HG03103 (cell line): ENCODE measurements around the gene OGFR.

Experiments
- ATAC-seq: cut with Tn5 transposase; IDR thresholded peaks from one replicate; pipeline ENCODE4 v1.9.1; 2021; ENCODE audit warnings: low read depth; ENCODE audit not compliant: unreplicated experiment

The OGFR gene

GRCh38 chr20:62797671-62798532 lies 6.7 kb upstream of the OGFR start:
- ATAC-seq: no peak

- ATAC-seq: no peak
These were observed 5.6 kb upstream of the OGFR start for GRCh38 chr20:62799036-62799435.

GRCh38 chr20:62799459-62799858 lies 5.2 kb upstream of the OGFR start:
- no peak for ATAC-seq

GRCh38 chr20:62799873-62800272 lies 4.8 kb upstream of the OGFR start:
- no peak for ATAC-seq

GRCh38 chr20:62800314-62801259 lies 4.0 kb upstream of the OGFR start:
- ATAC-seq: no peak

GRCh38 chr20:62801284-62802010 lies 3.2 kb upstream of the OGFR start:
- ATAC-seq: no peak

GRCh38 chr20:62802026-62802712 lies 2.5 kb upstream of the OGFR start:
- no peak for ATAC-seq

- ATAC-seq: no peak
These were observed 511 bp upstream of the OGFR start for GRCh38 chr20:62804021-62804626.

- ATAC-seq: no peak
These were observed 598 bp downstream of the OGFR start for GRCh38 chr20:62805155-62805710.

- no peak for ATAC-seq
These were observed 1.2 kb downstream of the OGFR start for GRCh38 chr20:62805711-62806382.

GRCh38 chr20:62806383-62807050 lies 1.9 kb downstream of the OGFR start:
- no peak for ATAC-seq

- no peak for ATAC-seq
These were observed 3.0 kb downstream of the OGFR start for GRCh38 chr20:62807444-62808210.

- ATAC-seq: no peak
These were observed 3.7 kb downstream of the OGFR start for GRCh38 chr20:62808211-62808865.

GRCh38 chr20:62809530-62810428 lies 5.1 kb downstream of the OGFR start:
- no peak for ATAC-seq

- ATAC-seq: no peak
These were observed 6.7 kb downstream of the OGFR start for GRCh38 chr20:62811320-62811719.

GRCh38 chr20:62811720-62812119 lies 7.1 kb downstream of the OGFR start:
- no peak for ATAC-seq
